Psoas muscle (tissue), 8 donors: ENCODE results near the gene NUFIP2. TPM values are rescaled to one million over a fixed set of nuclear protein-coding genes. Genes with fewer than 3 reads are reported as not detected.
"Not testable (repeated sequence)": the region's sequence is repeated elsewhere in the genome, so short reads cannot be mapped to it uniquely, and the experiment has no call there.

Experiments
- ATAC-seq, 4 donors: fragments of 200-7000 bp; cut with Tn5 transposase; one replicate each; pipeline ENCODE4 v1.9.1; 2020; ENCODE audit warnings: moderate library complexity in 3 of 4, mild to moderate bottlenecking in 2 of 4
- DNase-seq, 2 donors: peaks; one replicate each; pipeline ENCODE4 v3.0.0-alpha.2; 2020
- H3K27ac ChIP-seq: fragments of 200-600 bp; one replicate; pipeline ENCODE4 v1.8.0; 2022
- H3K27me3 ChIP-seq, 3 donors: fragments of 200-600 bp in 1 of 3; one replicate each; pipeline versions ENCODE4 v1.6.1 to v1.8.0; 2013 to 2022; ENCODE audit warnings: low read length in 2 of 3, mild to moderate bottlenecking in 2 of 3, moderate library complexity in 1 of 3; ENCODE audit not compliant: insufficient read depth in 3 of 3
- H3K36me3 ChIP-seq, 2 donors: fragments of 200-600 bp in 1 of 2; one replicate each; pipeline versions ENCODE4 v1.6.1 to v1.8.0; 2013 to 2022; ENCODE audit warnings: low read depth in 1 of 2, mild to moderate bottlenecking in 1 of 2, moderate library complexity in 1 of 2; ENCODE audit not compliant: insufficient read depth in 1 of 2
- H3K4me1 ChIP-seq: fragments of 200-600 bp; one replicate; pipeline ENCODE4 v1.8.0; 2022
- H3K4me3 ChIP-seq: fragments of 200-600 bp; one replicate; pipeline ENCODE4 v1.8.0; 2022; ENCODE audit warnings: mild to moderate bottlenecking
- H3K9me3 ChIP-seq: fragments of 200-600 bp; one replicate; pipeline ENCODE4 v1.8.0; 2022
- CTCF ChIP-seq: fragments of 200-600 bp; IDR thresholded peaks from one replicate; pipeline ENCODE4 v1.8.0; 2022; ENCODE audit warnings: antibody characterized with exemption
- WGBS, 3 donors: extraction: QIAGEN DNeasy Blood & Tissue Kit; methylation state at CpG; one replicate each; pipeline versions ENCODE4 v1.1.6 to v1.1.7; 2013; 5-methylcytosine and 5-hydroxymethylcytosine counted together
- intact Hi-C, 2 donors: fragments of 100-400 bp; cut with DNase I; formaldehyde crosslinking; loops; one replicate each; pipeline versions ENCODE4 v1.11.0 to v1.14.2; 2022
- polyA plus RNA-seq, 3 donors: library from polyadenylated mRNA; stranded (reverse); fragments of 200-250 nt; gene quantifications; one replicate each; pipeline ENCODE4 v1.2.3, GENCODE V29; 2013
- total RNA-seq, 4 donors: library from RNA; stranded (reverse); fragmentation: NEBNext Ultra II Directional in 2 of 4; extraction: Animal tissue kit (Norgen Biotek cat#: 25700) in 2 of 4; gene quantifications; one replicate each; pipeline versions ENCODE4 v1.2.1 to v1.2.4, GENCODE V29; 2021 to 2023
- donor health status: healthy with polysubstance abuse.
- donor health status: DM: no; HTN: no; CAD: no; lungs with moderate emphysema.
- donor health status: Bipolar disorder and iron deficiency.
- donor health status: healthy.
- donor health status: DM: yes; HTN: yes; CAD: no.
- donor health status: DM: no; HTN: no; CAD: no.
- donor health status: DM: no; HTN: no; CAD: no.
- donor health status: DM: yes; HTN: yes; CAD: no.

Gene NUFIP2
- total and polyA plus RNA-seq, 7 donors, result 7.3 to 50.0 (median 31.1) TPM

- no peaks in the 10 kb centered on the region for H3K9me3 ChIP-seq
- peaks cover 31% of the 10 kb centered on the region for H3K4me1 ChIP-seq
- ATAC-seq (no peak), DNase-seq (no peak)
- H3K36me3 ChIP-seq, result peaks cover 21 to 84% of the 10 kb centered on the region in 2 donors
- 76 to 78% (median 77%) methylated on average over 2 of the region's 2 CpGs for WGBS, 3 donors
- H3K4me3 ChIP-seq, result no peak overlapping the region
- no peaks in the 10 kb centered on the region for H3K27me3 ChIP-seq
- intact Hi-C loops, result loop anchor here in 1 of 2 donors (5.0 kb wide), 1 partner anchor 37 kb away; the partner anchor contains the start of gene CRYBA1
- H3K27ac ChIP-seq, result no peak overlapping the region
- no peak for TF ChIP-seq CTCF
Measured at GRCh38 chr17:29283961-29284360, 10.0 kb downstream of the NUFIP2 start.

- 60 to 68% (median 62%) methylated on average over 5 of the region's 5 CpGs for WGBS, 3 donors
- H3K36me3 ChIP-seq, result peaks cover 21 to 88% of the 10 kb centered on the region in 2 donors
- peaks cover 26% of the 10 kb centered on the region for H3K4me1 ChIP-seq
- ATAC-seq (no peak), DNase-seq (no peak)
- no peaks in the 10 kb centered on the region for H3K9me3 ChIP-seq
- peak overlapping the region; percentile 11 for H3K4me3 ChIP-seq
- H3K27ac ChIP-seq, result no peak overlapping the region
- no peaks in the 10 kb centered on the region for H3K27me3 ChIP-seq
- TF ChIP-seq CTCF, result no peak
- intact Hi-C loops, result loop anchor here in 1 of 2 donors (5.0 kb wide), 1 partner anchor 36 kb away; the partner anchor contains the start of gene CRYBA1
Measured at GRCh38 chr17:29283496-29283895, 10.5 kb downstream of the NUFIP2 start.

GRCh38 chr17:29279397-29280070, 14.4 kb downstream of the NUFIP2 start:
- Histone ChIP-seq H3K4me1 (peaks cover 36% of the 10 kb centered on the region), H3K27ac (no peak overlapping the region), H3K36me3 (peaks cover 17 to 71% of the 10 kb centered on the region in 2 donors), H3K27me3 (no peaks in the 10 kb centered on the region), H3K9me3 (no peaks in the 10 kb centered on the region), H3K4me3 (no peak overlapping the region)
- no peak for ATAC-seq
- intact Hi-C loops, result loop anchor here in 1 of 2 donors (5.0 kb wide), 1 partner anchor 32 kb away; the partner anchor contains the start of gene CRYBA1
- TF ChIP-seq CTCF, result no peak
- WGBS, 3 donors, result 94 to 97% (median 96%) methylated on average over 5 of the region's 5 CpGs
- DNase-seq, result no peak

- no peak for ATAC-seq
- DNase-seq, result no peak
- H3K4me1 ChIP-seq, result peaks cover 28% of the 10 kb centered on the region
- no peak overlapping the region for H3K27ac ChIP-seq
- peaks cover 16 to 71% of the 10 kb centered on the region in 2 donors for H3K36me3 ChIP-seq
- H3K9me3 ChIP-seq, result no peaks in the 10 kb centered on the region
- intact Hi-C loops, result no loop called here
- TF ChIP-seq CTCF, result no peak
- H3K27me3 ChIP-seq, result no peaks in the 10 kb centered on the region
- H3K4me3 ChIP-seq, result no peak overlapping the region
Measured at GRCh38 chr17:29278692-29279091, 15.3 kb downstream of the NUFIP2 start.

- Histone ChIP-seq H3K27me3 (no peaks in the 10 kb centered on the region), H3K36me3 (peaks cover 5 to 68% of the 10 kb centered on the region in 2 donors), H3K4me3 (no peak overlapping the region), H3K9me3 (no peaks in the 10 kb centered on the region), H3K4me1 (peaks cover 17% of the 10 kb centered on the region), H3K27ac (no peak overlapping the region)
- DNase-seq (no peak), ATAC-seq (no peak)
- WGBS, 3 donors, result 81 to 90% (median 88%) methylated on average over 1 of the region's 1 CpG
- intact Hi-C loops, result no loop called here
- TF ChIP-seq CTCF, result no peak
Measured at GRCh38 chr17:29273924-29274323, 20.0 kb downstream of the NUFIP2 start.

GRCh38 chr17:29271980-29272379, 22.0 kb downstream of the NUFIP2 start:
- ATAC-seq, intact Hi-C loops, H3K4me1 ChIP-seq, H3K27ac ChIP-seq, H3K4me3 ChIP-seq, H3K27me3 ChIP-seq, DNase-seq, H3K9me3 ChIP-seq: not testable (repeated sequence)
- H3K36me3 ChIP-seq, result peaks cover 5 to 66% of the 10 kb centered on the region in 2 donors
- WGBS, 3 donors, result 93 to 97% (median 95%) methylated on average over 6 to 9 of the region's 9 CpGs
